ENCODE data around the gene KLHDC7B. TPM values are rescaled to one million over a fixed set of nuclear protein-coding genes. Genes with fewer than 3 reads are reported as not detected.
"Not testable (repeated sequence)": the region's sequence is repeated elsewhere in the genome, so short reads cannot be mapped to it uniquely, and the experiment has no call there.

The KLHDC7B gene
- total RNA-seq, 2 experiments from 2014 or later = 5.8 to 6.8 TPM

DNA sequence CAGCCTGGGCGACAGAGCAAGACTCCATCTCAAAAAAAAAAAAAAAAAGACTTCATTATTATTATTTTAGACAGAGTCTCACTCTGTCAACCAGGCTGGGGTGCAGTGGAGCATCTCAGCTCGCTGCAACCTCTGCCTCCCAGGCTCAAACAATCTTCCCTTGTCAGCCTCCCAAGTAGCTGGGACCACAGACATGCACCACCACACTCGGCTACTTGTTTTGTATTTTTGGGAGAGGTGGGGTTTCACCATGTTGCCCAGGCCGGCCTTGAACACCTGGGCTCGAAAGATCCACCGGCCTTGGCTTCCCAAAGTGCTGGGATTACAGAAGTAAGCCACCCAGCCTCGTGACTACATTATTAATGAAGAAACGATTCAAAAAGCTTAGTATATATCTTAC is 10.6 kb upstream of the KLHDC7B start:
- Mint-ChIP-seq H3K4me1 (ENCODE audit: low read depth) (peaks cover 39% of the 10 kb centered on the region), H3K27me3 (no peaks in the 10 kb centered on the region), H3K27ac (no peak overlapping the region), H3K9me3 (no peaks in the 10 kb centered on the region), H3K4me3 (no peak overlapping the region), H3K36me3 (ENCODE audit: low read depth) (peaks cover 3% of the 10 kb centered on the region)
- ChIA-PET POLR2A (interaction anchor here (1.4 to 8.3 kb wide), 3 partner anchors 8 to 18 kb away, joined by 4 to 175 read pairs (median 4); partner anchors contain the start of genes SCO2 and TYMP), CTCF (interaction anchor here (1.3 to 3.3 kb wide), 2 partner anchors 10 kb away, joined by 3 to 19 read pairs; partner anchors contain the start of gene SCO2)
- no peak for ATAC-seq
- no peak for DNase-seq
- intact Hi-C loops (cut with micrococcal nuclease) = no loop called here
- TF ChIP-seq, protein P1, sequence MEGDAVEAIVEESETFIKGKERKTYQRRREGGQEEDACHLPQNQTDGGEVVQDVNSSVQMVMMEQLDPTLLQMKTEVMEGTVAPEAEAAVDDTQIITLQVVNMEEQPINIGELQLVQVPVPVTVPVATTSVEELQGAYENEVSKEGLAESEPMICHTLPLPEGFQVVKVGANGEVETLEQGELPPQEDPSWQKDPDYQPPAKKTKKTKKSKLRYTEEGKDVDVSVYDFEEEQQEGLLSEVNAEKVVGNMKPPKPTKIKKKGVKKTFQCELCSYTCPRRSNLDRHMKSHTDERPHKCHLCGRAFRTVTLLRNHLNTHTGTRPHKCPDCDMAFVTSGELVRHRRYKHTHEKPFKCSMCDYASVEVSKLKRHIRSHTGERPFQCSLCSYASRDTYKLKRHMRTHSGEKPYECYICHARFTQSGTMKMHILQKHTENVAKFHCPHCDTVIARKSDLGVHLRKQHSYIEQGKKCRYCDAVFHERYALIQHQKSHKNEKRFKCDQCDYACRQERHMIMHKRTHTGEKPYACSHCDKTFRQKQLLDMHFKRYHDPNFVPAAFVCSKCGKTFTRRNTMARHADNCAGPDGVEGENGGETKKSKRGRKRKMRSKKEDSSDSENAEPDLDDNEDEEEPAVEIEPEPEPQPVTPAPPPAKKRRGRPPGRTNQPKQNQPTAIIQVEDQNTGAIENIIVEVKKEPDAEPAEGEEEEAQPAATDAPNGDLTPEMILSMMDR (IDR thresholded peaks at IDR 0.05) = no peak

DNA sequence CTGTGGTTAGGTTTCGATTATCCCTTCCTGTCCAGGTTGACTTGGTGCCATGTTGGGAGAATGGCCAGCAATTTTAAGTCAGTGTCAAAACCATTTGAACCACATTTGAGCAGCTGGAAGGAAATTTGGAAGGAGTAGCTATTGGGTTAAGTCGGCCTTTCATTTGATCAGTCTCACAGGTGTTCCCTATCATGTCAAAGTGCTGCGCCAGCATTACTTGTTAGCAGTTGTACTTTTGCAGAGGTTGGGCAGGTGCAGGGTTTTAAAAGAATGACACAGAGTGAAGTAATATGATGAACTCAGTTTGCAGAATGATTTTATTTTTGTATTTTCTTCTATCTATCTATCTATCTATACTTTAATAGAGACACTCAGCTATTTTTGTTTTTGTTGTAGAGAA is 9.5 kb upstream of the KLHDC7B start:
- TF ChIP-seq, protein P1 (IDR thresholded peaks at IDR 0.05) = no peak
- intact Hi-C loops (cut with micrococcal nuclease) = no loop called here
- POLR2A ChIA-PET = interaction anchor here (0.7 to 8.3 kb wide), 4 partner anchors 9 to 16 kb away, joined by 3 to 175 read pairs (median 4); partner anchors contain the start of genes KLHDC7B, SCO2 and TYMP

DNA sequence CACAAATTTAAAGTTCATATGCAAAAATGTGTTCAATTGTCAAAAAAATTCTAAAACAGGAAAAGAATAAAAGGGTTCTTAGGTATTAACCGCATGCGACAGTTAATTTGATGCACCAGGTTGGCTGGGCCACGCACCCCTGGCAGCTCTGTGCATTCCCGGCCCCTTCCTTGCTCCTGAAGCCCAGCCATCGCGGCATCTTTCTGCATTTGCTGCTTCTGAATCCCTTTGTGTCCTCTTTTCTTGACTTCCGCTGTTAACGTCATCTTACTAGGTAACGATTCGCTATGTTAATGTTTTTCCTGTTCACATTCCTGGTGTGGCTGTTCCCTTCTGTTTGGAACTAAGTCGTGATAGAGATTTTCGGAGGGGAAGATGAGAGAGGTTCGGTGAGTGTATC is 7.9 kb upstream of the KLHDC7B start:
- Mint-ChIP-seq H3K36me3 (ENCODE audit: low read depth) (peaks cover 2% of the 10 kb centered on the region), H3K4me1 (ENCODE audit: low read depth) (peaks cover 60% of the 10 kb centered on the region), H3K27me3 (no peaks in the 10 kb centered on the region), H3K9me3 (no peaks in the 10 kb centered on the region), H3K4me3 (no peak overlapping the region), H3K27ac (peak overlapping the region; percentile 100)
- DNase-seq (no peak), ATAC-seq (no peak)
- CTCF ChIA-PET = interaction anchor here (0.6 to 4.7 kb wide), 4 partner anchors 10 to 27 kb away, joined by 3 to 65 read pairs (median 22); partner anchors contain the start of genes SCO2 and SYCE3
- intact Hi-C loops (cut with micrococcal nuclease) = loop anchor here (2.0 kb wide), 1 partner anchor 83 kb away; no protein-coding TSS in a partner anchor
- TF ChIP-seq, protein P1 (IDR thresholded peaks at IDR 0.05) = no peak
- POLR2A ChIA-PET = interaction anchor here (0.7 to 8.3 kb wide), 5 partner anchors 11 to 294 kb away, joined by 3 to 175 read pairs (median 34); partner anchors contain the start of genes SCO2 and TYMP

More for the DNA sequence above, 9.5 kb upstream of the KLHDC7B start:
- no peak for DNase-seq
- Mint-ChIP-seq H3K27ac (peak overlapping the region; percentile 20), H3K4me1 (ENCODE audit: low read depth) (peaks cover 49% of the 10 kb centered on the region), H3K9me3 (no peaks in the 10 kb centered on the region), H3K36me3 (ENCODE audit: low read depth) (peaks cover 5% of the 10 kb centered on the region), H3K27me3 (no peaks in the 10 kb centered on the region), H3K4me3 (no peak overlapping the region)
- CTCF ChIA-PET = interaction anchor here (0.8 to 3.3 kb wide), 3 partner anchors 9 to 27 kb away, joined by 3 to 19 read pairs (median 3); partner anchors contain the start of genes SCO2 and SYCE3
- ATAC-seq = no peak

DNA sequence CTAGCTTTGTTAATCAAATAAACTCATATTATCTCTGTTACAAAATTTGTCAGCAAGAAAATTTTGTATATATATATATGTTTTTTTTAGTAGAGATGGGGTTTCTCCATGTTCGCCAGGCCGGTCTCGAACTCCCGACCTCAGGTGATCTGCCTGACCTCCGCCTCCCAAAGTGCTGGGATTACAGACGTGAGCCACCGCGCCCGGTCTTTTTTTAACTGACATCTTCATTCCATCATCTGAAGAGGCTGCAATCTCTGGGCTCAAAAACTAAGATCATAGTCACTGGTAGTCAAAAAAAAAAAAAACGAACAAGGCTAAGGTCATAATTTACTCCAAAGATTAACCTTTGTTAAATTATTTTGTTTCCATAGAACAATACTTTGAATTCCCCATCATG is 5.3 kb upstream of the KLHDC7B start:
- DNase-seq = no peak
- intact Hi-C loops (cut with micrococcal nuclease) = no loop called here
- Mint-ChIP-seq H3K27me3 (no peaks in the 10 kb centered on the region), H3K36me3 (ENCODE audit: low read depth) (peaks cover 2% of the 10 kb centered on the region), H3K9me3 (no peaks in the 10 kb centered on the region), H3K4me3 (peak overlapping the region; percentile 15), H3K4me1 (ENCODE audit: low read depth) (peaks cover 58% of the 10 kb centered on the region), H3K27ac (peak overlapping the region; percentile 94)
- ATAC-seq = no peak
- ChIA-PET CTCF (interaction anchor here (0.6 to 4.7 kb wide), 6 partner anchors 8 to 81 kb away, joined by 3 to 65 read pairs (median 18); partner anchors contain the start of genes SCO2 and SYCE3), POLR2A (interaction anchor here (1.0 to 8.3 kb wide), 16 partner anchors 9 to 120 kb away, joined by 3 to 175 read pairs (median 6); partner anchors contain the start of genes CHKB, LMF2, NCAPH2 and SCO2)
- TF ChIP-seq, protein P1 (IDR thresholded peaks at IDR 0.05) = no peak

DNA sequence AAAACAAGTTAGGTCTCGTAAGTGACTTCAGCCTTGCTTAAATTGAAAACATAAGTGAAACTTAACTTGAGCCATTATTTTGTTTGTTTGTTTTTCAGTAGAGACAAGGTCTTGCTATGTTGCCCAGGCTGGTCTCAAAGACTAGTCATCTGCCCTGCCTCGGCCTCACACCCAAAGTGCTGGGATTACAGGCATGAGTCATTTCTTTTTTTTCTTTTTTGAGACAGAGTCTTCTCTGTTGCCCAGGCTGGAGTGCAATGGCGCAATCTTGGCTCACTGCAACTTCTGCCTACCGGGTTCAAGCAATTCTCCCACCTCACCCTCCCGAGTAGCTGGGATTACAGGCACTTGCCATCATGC is 4.1 kb upstream of the KLHDC7B start:
- H3K4me3 Mint-ChIP-seq; H3K9me3 Mint-ChIP-seq; H3K27me3 Mint-ChIP-seq; intact Hi-C loops (cut with micrococcal nuclease); H3K36me3 Mint-ChIP-seq (ENCODE audit: low read depth): not testable (repeated sequence)
- DNase-seq = peak; percentile 57
- peak overlapping the region; percentile 94 for H3K27ac Mint-ChIP-seq
- CTCF ChIA-PET = interaction anchor here (1.3 to 4.7 kb wide), 4 partner anchors 16 to 68 kb away, joined by 3 to 65 read pairs (median 16); partner anchors contain the start of genes SCO2 and SYCE3
- peak; percentile 7 for ATAC-seq
- POLR2A ChIA-PET = interaction anchor here (0.5 to 8.3 kb wide), 4 partner anchors 10 to 80 kb away, joined by 3 to 175 read pairs (median 12); partner anchors contain the start of genes SCO2 and TYMP
- H3K4me1 Mint-ChIP-seq (ENCODE audit: low read depth) = peaks cover 67% of the 10 kb centered on the region

Measured in activated CD8-positive, alpha-beta T cell treated with anti-CD3 and anti-CD28 coated beads for 36 hours (primary cell).